Hematopoietic multipotent progenitor cell treated with erythropoietin and hydrocortisone succinate and interleukin-3 and kit ligand, for 17 days (in vitro differentiated cells): ENCODE data around the gene OTOGL.
"Not testable (repeated sequence)": the region's sequence is repeated elsewhere in the genome, so short reads cannot be mapped to it uniquely, and the experiment has no call there.

Experiments used
- DNase-seq: peaks from one replicate; pipeline ENCODE4 v3.0.0-alpha.2; 2015; ENCODE audit warnings: low spot score

OTOGL gene

DNA sequence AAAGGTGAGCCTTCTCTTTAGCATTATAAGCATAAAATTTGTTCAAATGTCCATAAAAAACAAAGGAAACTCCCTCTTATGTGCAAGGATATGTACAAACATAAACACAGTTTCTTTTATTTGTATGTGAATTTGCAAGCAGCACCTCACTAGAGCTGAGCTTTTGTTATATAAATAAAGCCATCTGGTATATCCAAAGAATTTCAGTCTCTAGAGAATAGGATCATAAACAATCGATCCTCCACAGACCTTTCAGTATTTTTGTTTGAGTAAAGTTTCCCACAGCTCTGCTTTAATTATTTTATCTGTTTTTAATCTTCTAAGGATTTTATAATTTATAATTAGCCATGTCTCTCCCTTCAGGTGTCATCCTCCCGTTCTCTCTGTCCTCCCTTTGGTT, 89.2 kb downstream of the OTOGL start:
- DNase-seq: no peak

- no peak for DNase-seq
Measured at GRCh38 chr12:80189241-80189640, 89.9 kb downstream of the OTOGL start.

DNA sequence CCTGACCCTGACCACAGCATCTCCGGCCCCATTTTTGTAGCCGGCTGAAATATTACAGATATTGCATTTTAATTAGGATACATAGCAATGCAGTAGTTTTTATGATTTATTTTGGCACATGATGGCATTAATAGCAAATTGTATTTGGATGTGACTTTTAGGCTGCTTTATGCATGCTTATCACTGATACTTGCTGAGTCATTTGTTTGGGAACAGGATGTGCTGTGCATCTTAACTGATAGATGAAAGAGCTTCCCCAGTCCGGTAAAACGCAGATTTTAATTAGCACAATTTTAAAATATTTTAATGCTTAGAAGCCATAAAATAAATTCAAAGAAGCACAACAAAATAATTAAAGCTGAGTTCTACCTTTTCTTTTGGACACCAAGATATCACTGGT, 90.7 kb downstream of the OTOGL start:
- no peak for DNase-seq

GRCh38 chr12:80192087-80192486, 92.8 kb downstream of the OTOGL start:
- DNase-seq: no peak

DNA sequence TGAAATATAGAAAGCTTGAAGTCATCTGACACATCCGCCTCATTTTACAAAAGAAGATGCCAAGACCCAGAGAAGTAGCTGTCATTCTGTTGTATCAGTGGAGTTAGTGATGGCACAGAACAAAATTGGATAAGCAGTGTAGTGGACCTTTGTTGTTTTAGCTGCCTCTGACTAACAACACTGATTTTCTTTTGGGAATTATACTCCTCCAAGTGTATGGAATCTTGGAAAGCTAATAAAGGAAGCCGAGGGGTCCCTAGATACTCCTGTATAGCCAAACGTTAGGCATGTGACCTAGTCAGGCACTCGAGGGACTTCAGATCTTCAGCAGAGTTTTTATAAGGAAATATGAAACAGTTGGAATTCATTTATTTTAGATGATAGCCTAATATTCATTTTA, 94.5 kb downstream of the OTOGL start:
- DNase-seq: no peak

- DNase-seq: no peak
Measured at GRCh38 chr12:80195074-80195726, 95.9 kb downstream of the OTOGL start.

DNA sequence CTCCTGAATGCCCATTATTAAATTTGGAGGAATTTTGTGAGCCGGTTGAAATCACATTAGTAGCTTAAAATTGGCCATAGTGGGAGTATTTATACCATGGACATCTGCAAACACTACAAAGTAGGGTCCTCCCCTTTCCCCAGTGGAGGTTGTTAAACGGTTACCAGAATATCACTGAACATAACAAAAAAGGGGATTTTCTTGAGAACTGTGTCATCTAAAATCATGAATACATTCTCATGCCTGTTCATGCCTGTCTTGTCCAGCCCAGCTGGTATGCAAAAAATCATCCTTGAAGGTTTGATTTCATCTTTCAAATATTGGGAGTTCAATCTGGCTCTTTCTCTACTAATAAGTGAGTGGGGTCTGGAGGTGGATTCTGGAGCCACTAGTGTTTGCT, 96.4 kb downstream of the OTOGL start:
- DNase-seq: no peak

DNA sequence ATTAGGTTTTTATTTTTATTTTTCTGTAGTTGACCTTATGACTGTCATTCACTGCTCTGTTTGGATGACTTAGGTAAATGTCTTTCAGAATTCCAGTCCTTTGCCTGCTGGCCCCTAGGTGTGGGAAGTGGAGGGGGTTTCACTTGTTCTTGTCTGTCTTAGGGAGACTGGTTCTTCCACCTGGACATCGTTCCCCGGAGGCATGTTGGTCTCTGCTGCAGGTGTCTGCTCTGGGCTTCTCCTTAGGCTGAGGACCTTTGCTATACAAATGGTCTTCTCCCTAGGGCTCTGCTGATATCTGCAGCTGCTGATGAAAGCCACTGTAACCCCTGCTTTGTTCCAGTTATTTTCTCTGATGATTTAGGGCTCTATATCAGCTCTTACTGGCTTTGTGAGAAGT, 97.1 kb downstream of the OTOGL start:
- no peak for DNase-seq

DNA sequence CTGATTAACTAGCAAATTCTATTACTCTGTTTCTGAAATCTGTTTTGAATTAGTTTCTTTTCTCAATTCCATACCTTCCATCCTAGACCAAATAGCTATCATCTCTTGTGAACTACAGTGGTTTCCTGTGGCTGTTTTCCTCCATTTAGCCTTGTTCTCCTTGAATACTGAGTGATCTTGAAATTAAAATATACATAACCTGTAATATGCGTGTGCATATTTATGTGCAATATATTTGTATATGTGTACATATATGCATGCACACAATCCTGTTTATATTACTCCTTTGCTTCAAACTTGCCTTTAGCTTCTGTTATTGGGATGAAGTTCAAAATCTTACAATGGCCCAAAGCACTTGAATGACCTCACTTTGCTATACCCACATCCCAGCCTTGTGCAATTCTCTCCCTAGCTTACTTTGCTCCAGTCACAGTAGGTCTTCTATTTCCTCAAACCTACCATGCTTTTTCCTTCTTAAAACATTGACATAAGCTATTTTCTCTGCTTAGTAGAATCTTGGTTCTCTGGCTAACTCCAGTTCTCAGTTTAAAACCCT, 99.5 kb downstream of the OTOGL start:
- DNase-seq: no peak

- DNase-seq: no peak
Measured at GRCh38 chr12:80199931-80200330, 100.6 kb downstream of the OTOGL start.

DNA sequence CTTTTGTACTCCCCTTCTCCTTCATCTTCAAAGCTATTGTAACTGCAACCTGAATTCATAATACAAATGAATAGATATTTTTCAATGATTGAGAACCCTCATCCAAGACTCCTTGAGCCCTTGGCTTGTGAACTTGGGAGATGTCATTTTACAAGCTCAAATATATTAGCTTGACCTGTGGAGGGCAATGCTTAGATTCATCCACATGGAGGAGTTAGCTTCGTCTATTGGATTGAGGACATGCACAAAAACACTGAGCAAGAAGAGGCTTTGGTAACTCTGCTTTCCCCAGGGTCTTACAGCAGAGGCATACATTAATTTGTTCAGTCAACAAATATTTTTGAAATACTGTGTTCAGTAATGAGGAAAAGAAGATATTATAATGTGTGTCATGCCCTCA, 101.1 kb downstream of the OTOGL start:
- DNase-seq: no peak

GRCh38 chr12:80201908-80202307, 102.6 kb downstream of the OTOGL start:
- DNase-seq: no peak

DNA sequence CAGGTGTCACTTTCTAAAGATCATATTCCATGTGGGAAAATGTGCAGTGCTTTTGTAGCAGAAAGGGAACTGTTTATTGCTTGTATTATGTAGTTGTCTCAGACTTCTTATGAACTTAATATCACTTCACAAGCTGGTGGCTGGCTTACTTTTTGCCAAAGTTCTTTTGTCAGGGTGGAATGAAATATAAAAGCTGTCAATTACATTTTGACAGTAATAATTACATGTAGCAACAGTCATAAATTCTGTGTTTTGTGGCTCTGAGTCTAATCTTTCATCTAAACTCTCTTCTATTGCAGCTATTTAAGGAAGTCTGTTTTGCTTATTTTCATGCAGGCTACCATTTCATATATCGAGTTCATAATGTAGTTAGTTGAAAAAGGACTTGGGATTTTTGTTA, 106.6 kb downstream of the OTOGL start:
- no peak for DNase-seq

GRCh38 chr12:80208071-80208470, 108.7 kb downstream of the OTOGL start:
- DNase-seq: no peak

- no peak for DNase-seq
Measured at GRCh38 chr12:80211671-80212070, 112.3 kb downstream of the OTOGL start.

DNA sequence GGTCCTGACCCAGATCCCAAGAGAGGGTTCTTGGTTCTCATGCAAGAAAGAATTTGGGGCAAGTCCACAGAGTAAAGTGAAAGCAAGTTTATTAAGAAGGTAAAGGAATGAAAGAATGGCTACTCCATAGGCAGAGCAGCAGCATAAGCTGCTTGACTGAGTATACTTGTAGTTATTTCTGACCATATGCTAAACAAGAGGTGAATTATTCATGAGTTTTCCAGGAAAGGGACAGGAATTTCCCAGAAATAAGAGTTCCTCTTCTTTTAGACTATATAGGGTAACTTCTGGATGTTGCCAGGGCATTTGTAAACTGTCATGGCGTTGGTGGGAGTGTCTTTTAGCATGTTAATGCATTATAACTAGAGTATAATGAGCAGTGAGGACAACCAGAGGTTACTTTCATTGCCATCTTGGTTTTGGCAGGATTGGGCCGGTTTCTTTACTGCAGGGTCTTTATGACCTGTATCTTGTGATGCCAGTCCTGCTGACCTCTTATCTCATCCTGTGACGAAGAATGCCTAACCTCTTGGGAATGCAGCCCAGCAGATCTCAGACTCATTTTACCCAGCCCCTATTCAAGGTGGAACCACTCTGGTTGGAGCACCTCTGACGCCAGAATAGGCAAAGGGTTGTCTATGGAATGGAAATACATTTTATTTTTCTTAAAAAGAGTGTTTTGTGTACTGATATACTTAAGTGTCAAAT, 113.8 kb downstream of the OTOGL start:
- no peak for DNase-seq

- DNase-seq: no peak
Measured at GRCh38 chr12:80213871-80214270, 114.5 kb downstream of the OTOGL start.

DNA sequence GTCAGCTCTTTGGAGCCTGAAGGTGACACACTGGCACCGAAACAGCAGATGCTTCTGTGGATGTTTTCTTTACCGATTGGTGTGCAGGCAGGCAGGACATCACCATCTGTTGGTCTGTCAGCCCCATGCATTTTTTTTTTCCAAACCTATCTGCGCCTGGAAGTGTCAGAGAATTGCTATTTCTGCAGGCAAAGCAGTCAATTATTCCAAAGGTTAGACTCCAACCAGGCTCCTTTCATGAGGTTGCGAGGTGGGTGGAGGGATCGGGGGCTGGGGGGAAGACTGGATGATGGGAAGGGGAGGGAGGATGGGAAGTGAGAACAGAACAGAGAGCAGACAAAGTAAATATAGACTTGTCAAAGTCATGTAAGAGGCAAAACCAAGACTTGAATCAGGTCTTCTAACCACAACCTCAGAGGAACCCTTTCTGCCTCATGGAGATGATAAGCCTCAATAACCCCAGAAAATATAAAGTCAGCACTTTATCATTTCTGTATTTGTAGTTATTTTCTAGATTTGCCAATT, 117.7 kb downstream of the OTOGL start:
- DNase-seq: no peak

DNA sequence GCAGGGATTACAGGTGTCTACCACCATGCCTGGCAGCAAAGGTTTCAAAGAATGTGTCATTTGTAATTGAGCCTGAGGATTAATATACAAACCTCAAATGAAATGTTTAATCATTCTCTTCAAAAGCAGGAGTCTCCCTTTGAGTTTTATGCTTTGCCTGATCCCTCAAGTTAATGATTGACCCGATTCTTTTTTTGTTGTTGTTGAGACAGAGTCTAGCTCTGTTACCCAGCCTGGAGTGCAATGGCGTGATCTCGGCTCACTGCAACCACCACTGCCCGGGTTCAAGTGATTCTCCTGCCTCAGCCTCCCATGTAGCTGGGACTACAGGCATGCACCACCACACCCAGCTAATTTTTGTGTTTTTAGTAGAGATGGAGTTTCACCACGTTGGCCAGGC, 119.6 kb downstream of the OTOGL start:
- DNase-seq: not testable (repeated sequence)

DNA sequence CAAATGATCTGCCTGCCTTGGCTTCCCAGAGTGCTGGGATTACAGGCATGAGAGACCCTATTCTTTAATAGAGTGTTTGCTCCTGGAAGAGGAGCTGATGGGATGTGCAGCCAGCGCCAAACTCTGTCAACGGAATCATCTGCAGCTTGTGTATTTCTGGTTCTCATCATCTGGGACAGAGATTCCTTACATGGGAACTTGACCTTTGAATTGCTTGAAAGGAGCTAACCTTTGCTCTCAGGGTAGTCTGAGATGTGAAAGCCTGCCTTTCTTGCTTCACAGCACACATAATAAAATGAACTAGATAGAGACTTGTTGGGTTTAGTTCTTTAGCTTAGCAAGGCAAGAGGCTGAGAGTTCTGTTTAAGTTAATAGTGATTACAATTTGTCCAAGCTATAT, 120.0 kb downstream of the OTOGL start:
- no peak for DNase-seq

DNA sequence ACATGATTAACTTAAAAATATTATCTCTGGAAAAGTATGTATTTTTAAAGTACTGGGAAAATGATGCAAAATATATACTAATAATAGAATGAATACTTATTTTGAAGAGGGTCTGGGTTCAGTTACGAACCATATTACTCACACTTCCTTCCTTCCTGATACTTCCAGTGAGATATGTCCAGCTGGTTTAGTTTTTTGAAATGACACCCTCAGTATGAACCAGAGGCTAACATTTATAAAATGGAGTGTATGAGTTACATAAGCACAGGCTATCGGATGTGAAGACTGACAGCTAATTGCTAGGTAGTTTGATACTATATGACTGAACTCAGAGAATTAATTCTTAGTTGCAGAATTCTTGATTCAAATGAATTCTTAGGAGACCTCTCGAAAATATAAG, 122.9 kb downstream of the OTOGL start:
- DNase-seq: no peak

DNA sequence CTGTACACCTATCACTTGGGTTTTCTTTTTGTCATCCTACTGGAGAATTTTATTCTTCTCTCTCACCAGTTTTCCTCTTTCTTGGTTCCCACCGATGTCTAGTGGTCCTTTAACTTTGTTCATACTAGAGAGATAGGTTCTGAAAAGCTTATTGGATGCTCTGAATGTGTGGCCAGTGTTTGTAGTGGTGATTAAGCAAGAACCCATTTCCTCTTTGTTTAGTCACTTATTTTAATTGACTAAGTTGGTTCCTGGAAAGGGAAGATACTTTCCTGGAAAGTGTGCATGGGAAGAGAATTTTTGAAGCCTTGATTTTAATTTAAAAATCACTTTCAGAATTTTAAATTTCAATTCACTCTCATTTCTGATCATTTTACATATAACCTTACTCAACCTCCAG, 127.2 kb downstream of the OTOGL start:
- DNase-seq: no peak

DNA sequence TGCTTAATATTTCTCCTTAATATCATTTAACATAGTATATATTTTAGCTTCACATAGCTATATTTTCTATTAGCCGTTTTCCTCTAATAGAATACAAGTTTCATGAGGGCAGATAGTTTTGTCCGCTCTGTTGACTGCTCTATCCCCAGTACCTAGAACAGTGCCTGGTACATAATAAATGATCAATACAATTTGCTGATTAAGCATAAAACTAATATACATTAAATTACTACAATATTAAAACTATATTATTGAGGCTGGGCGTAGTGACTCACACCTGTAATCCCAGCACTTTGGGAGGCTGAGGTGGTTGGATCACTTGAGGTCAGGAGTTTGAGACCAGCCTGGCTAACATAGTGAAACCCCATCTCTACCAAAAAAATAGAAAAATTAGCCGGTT, 128.6 kb downstream of the OTOGL start:
- DNase-seq: not testable (repeated sequence)

GRCh38 chr12:80230068-80230467, 130.7 kb downstream of the OTOGL start:
- no peak for DNase-seq
